ENCODE results near the gene SETD5.

- TF ChIP-seq POLR2A (IDR thresholded peaks at IDR 0.05): no peak
- TF ChIP-seq CTCF (IDR thresholded peaks at IDR 0.05): no peak
These were observed 12.8 kb downstream of the SETD5 start for GRCh38 chr3:9409981-9410854.

Data from stomach (tissue), 4 donors.